Peyer's patch (tissue), 4 donors: ENCODE results near the gene ARMC10. TPM values are rescaled to one million over a fixed set of nuclear protein-coding genes. Genes with fewer than 3 reads are reported as not detected.

Source experiments
- DNase-seq, 3 donors: peaks; one replicate each; pipeline ENCODE4 v3.0.0-alpha.2; 2017 to 2019
- H3K27ac ChIP-seq, 4 donors: fragments of 200-600 bp; sonication (generic); one replicate each; pipeline ENCODE4 v1.5.1; 2016 to 2019
- H3K27me3 ChIP-seq, 2 donors: fragments of 200-600 bp; sonication (generic); one replicate each; pipeline ENCODE4 v1.5.1; 2019
- H3K36me3 ChIP-seq, 3 donors: fragments of 200-600 bp; sonication (generic); one replicate each; pipeline ENCODE4 v1.5.1; 2016 to 2019
- H3K4me1 ChIP-seq, 4 donors: fragments of 200-600 bp; sonication (generic); one replicate each; pipeline ENCODE4 v1.5.1; 2016 to 2019
- H3K4me3 ChIP-seq, 4 donors: fragments of 200-600 bp; sonication (generic); 1 replicate in 3 of 4; 2 replicates in 1 of 4; pipeline ENCODE4 v1.5.1; 2016 to 2019; ENCODE audit warnings: mild to moderate bottlenecking in 1 of 4
- H3K9me3 ChIP-seq, 4 donors: fragments of 200-600 bp; sonication (generic); one replicate each; pipeline ENCODE4 v1.5.1; 2016 to 2019; ENCODE audit warnings: mild to moderate bottlenecking in 1 of 4
- CTCF ChIP-seq, 6 experiments: fragments of 450-650 bp in 4 of 6; fragments of 200-600 bp in 2 of 6; sonication (generic) in 1 of 6; IDR thresholded peaks; one replicate each; pipeline ENCODE4 v1.5.1; 2017 to 2019; ENCODE audit warnings: antibody characterized with exemption in 6 of 6, mild to moderate bottlenecking in 3 of 6, moderate library complexity in 1 of 6
- POLR2A ChIP-seq, 2 donors: fragments of 450-650 bp; IDR thresholded peaks; one replicate each; pipeline ENCODE4 v1.5.1; 2017; ENCODE audit warnings: antibody characterized with exemption in 2 of 2, mild to moderate bottlenecking in 2 of 2, moderate library complexity in 2 of 2
- total RNA-seq, 4 donors: library from RNA; depleted of rRNA; stranded (reverse); fragments of >200 nt; gene quantifications; one replicate each; pipeline ENCODE4 v1.1.0, GENCODE V29; 2016

ARMC10 gene
- total RNA-seq, 4 donors from 2014 or later, result 16.5 to 24.8 (median 18.4) TPM

DNA sequence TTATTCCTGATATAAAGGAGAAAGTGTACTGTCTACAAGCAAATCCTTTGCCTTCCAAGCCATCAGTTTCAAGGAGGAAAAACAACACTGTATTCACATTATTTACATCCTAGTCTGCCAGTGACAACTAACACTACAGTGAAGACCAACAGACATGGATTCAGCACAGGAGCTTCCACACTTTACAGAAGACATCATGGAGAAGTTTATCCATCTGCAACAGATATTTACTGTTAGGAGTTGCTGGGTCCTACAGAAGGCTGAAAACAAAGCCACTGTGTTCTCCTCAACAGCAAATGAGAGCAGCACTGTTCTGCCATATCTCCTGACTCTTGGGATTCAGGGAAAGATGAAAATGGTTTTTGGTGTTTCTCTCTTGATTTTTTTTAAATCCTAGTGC is 42.1 kb downstream of the ARMC10 start:
- no peaks in the 10 kb centered on the region for H3K9me3 ChIP-seq
- TF ChIP-seq POLR2A (IDR thresholded peaks at IDR 0.05) (no peak), CTCF (IDR thresholded peaks at IDR 0.05) (no peak)
- H3K27me3 ChIP-seq, result no peaks in the 10 kb centered on the region
- H3K27ac ChIP-seq, result no peak overlapping the region
- H3K36me3 ChIP-seq, result peaks cover 0 to 36% (median 0%) of the 10 kb centered on the region in 3 donors
- no peak for DNase-seq
- H3K4me1 ChIP-seq, result no peaks in the 10 kb centered on the region
- H3K4me3 ChIP-seq, result no peak overlapping the region

GRCh38 chr7:103117465-103117864 is 42.5 kb downstream of the ARMC10 start:
- no peak overlapping the region for H3K27ac ChIP-seq
- H3K36me3 ChIP-seq, result peaks cover 0 to 36% (median 0%) of the 10 kb centered on the region in 3 donors
- no peak for TF ChIP-seq POLR2A (IDR thresholded peaks at IDR 0.05)
- no peak for TF ChIP-seq CTCF (IDR thresholded peaks at IDR 0.05)
- H3K9me3 ChIP-seq, result no peaks in the 10 kb centered on the region
- H3K4me1 ChIP-seq, result no peaks in the 10 kb centered on the region
- H3K4me3 ChIP-seq, result no peak overlapping the region
- H3K27me3 ChIP-seq, result no peaks in the 10 kb centered on the region
- DNase-seq, result no peak

GRCh38 chr7:103119791-103120291 is 44.9 kb downstream of the ARMC10 start:
- TF ChIP-seq CTCF (IDR thresholded peaks at IDR 0.05), result no peak
- TF ChIP-seq POLR2A (IDR thresholded peaks at IDR 0.05), result no peak
- no peak for DNase-seq
- H3K4me3 ChIP-seq, result no peak overlapping the region
- no peak overlapping the region for H3K27ac ChIP-seq
- peaks cover 0 to 5% (median 0%) of the 10 kb centered on the region in 4 donors for H3K4me1 ChIP-seq
- H3K36me3 ChIP-seq, result peaks cover 0 to 30% (median 0%) of the 10 kb centered on the region in 3 donors
- H3K9me3 ChIP-seq, result no peaks in the 10 kb centered on the region
- H3K27me3 ChIP-seq, result no peaks in the 10 kb centered on the region

GRCh38 chr7:103120362-103120761 is 45.4 kb downstream of the ARMC10 start:
- no peak overlapping the region for H3K27ac ChIP-seq
- TF ChIP-seq CTCF (IDR thresholded peaks at IDR 0.05) (no peak), POLR2A (IDR thresholded peaks at IDR 0.05) (no peak)

GRCh38 chr7:103121641-103122040 is 46.7 kb downstream of the ARMC10 start:
- H3K9me3 ChIP-seq, result no peaks in the 10 kb centered on the region
- DNase-seq, result no peak
- peaks cover 0 to 5% (median 0%) of the 10 kb centered on the region in 4 donors for H3K4me1 ChIP-seq
- no peaks in the 10 kb centered on the region for H3K27me3 ChIP-seq
- TF ChIP-seq CTCF (IDR thresholded peaks at IDR 0.05), result no peak
- TF ChIP-seq POLR2A (IDR thresholded peaks at IDR 0.05), result no peak
- H3K36me3 ChIP-seq, result peaks cover 0 to 38% (median 0%) of the 10 kb centered on the region in 3 donors
- no peak overlapping the region for H3K4me3 ChIP-seq
- H3K27ac ChIP-seq, result no peak overlapping the region

More at GRCh38 chr7:103120362-103120761, 45.4 kb downstream of the ARMC10 start:
- peaks cover 0 to 30% (median 0%) of the 10 kb centered on the region in 3 donors for H3K36me3 ChIP-seq
- H3K4me3 ChIP-seq, result no peak overlapping the region
- H3K4me1 ChIP-seq, result peaks cover 0 to 5% (median 0%) of the 10 kb centered on the region in 4 donors
- no peaks in the 10 kb centered on the region for H3K9me3 ChIP-seq
- no peaks in the 10 kb centered on the region for H3K27me3 ChIP-seq
- no peak for DNase-seq
